HL-60/S4 treated with retinoic acid at 250 ng/mL for 4 days and 3 days (cell line): Measurements from ENCODE around the gene CSHL1.
"Not testable (repeated sequence)": the region's sequence is repeated elsewhere in the genome, so short reads cannot be mapped to it uniquely, and the experiment has no call there.

ENCODE experiments used
- in situ Hi-C: fragments of 300-500 bp; cut with MboI; formaldehyde crosslinking; loops from 2 replicates; pipeline ENCODE4 v1.7.0; 2022; ENCODE audit warnings: low sequenced_read_pairs

CSHL1 gene

DNA sequence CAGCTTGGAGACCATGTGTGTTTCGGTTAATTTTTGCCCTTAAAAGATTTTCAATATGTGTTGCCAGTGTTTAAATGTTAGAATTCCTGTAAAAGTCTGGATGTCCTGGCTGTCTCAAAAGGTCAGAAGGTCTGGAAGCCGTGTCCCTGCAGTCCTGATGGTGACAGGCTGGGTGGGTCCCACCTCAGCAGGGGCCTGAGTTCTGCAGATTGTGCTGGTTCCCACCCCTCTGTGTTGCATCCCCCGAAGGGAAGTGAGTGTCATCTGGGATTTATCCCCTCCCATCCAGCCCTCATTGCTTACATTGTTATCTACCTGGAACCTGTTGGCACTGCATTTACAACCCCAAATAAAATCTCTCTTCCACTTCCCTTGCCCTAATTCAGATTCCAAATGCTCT lies 17.0 kb downstream of the CSHL1 start:
- in situ Hi-C loops: not testable (repeated sequence)

DNA sequence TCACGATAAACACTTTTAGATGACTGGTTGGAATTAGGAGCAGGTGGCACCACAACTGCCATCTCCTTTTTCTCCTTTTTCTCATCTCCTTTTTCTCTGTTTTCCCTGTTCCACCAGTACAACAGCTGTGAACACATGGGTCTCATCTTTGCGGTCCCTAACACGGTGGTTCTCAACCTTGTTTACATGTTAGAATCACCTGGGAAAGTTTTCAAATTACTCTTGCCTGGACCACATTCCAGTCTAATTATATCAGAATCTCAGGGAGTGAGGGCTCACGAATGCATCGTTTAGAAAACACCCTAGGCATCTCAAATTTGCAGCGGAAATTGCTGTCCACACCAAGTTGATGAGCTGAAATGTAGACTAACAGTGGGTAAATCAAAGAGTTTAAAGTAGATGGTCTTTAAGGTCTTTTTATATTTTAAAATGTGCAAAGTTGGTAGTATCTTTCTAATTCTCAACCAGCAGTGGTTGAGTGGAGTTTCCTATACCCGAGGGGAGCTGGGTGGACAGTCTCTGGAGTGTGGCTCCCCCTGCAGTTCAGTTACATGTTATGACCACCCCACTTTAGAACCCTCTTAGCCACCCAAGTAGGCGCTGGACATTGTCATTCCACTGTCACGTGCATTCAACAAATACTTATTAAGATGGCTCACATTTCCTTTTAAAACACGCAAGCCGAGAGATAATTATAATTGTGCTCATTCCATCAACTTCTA lies 18.6 kb downstream of the CSHL1 start:
- in situ Hi-C loops: not testable (repeated sequence)

DNA sequence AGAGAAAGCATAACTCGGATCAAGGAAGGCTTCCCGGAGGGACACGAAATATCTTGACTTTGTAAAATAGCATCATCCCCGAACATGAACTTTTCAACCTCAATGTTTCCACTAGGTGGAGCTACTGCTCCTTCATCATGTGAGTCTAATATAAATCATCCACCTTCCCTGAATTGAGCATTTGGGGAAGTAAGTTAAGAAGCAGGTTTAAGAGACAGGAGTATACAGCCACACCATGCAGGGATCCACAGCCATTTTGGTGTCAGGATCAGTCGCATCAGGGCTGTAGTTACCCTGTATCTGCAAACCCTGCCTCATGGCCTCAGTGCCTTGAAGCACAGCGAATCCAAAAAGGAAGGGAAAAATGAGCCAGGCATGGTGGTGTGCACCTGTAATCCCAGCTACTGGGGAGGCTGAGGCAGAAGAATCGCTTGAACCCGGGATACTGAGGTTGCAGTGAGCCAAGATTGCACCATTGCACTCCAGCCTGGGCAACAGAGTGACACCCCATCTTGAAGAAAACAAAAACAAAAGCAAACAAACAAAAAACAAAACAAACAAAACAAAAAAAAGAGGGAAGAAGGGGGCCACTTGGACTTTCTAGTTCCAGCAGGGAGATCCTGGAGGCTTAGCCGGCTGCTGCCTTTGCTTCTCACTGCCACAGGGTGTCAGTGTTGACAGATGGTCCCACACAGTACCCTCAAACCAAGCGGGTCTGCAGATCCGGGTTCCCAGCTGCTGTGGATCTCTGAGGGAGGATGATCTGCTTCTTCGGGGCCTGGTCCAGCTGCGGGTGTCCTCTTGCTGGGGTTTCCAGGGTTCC lies 21.8 kb downstream of the CSHL1 start:
- in situ Hi-C loops: not testable (repeated sequence)

DNA sequence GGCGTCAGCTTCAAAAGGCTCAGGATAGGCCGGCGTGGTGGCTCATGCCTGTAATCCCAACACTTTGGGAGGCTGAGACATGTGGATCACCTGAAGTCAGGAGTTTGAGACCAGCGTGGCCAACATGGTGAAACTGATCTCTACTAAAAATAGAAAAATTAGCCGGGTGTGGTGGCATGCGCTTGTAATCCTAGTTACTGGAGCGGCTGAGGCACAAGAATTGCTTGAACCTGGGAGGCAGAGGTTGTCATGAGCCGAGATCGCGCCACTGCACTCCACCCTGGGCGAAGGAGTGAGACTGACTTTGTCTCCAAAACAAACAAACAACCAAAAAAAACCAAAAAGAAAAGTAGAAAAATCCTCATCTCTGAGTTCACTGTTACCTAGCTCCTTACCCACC lies 25.9 kb downstream of the CSHL1 start:
- in situ Hi-C loops: not testable (repeated sequence)

DNA sequence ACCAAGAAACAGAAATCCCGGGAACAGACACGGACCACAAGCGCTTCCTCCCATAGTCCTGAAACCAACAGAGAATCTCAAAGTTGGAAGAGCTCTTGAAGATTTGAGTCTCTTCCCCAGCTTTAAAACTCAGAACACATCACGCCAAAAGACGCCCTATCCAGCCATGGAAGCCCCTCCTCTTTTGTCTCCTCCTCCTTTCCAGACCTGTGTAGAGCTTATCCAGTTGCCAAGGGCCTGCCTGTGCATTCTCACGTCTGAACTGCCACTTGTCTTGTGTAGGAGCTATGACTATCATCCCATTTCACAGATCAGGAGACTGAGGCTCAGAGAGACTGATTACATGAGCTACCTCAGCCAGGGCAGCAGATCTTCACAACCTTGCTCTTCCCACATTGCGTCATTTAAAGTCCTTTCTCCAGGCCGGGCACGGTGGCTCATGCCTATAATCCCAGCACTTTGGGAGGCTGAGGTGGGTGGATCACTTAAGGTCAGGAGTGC lies 28.4 kb downstream of the CSHL1 start:
- in situ Hi-C loops: not testable (repeated sequence)

DNA sequence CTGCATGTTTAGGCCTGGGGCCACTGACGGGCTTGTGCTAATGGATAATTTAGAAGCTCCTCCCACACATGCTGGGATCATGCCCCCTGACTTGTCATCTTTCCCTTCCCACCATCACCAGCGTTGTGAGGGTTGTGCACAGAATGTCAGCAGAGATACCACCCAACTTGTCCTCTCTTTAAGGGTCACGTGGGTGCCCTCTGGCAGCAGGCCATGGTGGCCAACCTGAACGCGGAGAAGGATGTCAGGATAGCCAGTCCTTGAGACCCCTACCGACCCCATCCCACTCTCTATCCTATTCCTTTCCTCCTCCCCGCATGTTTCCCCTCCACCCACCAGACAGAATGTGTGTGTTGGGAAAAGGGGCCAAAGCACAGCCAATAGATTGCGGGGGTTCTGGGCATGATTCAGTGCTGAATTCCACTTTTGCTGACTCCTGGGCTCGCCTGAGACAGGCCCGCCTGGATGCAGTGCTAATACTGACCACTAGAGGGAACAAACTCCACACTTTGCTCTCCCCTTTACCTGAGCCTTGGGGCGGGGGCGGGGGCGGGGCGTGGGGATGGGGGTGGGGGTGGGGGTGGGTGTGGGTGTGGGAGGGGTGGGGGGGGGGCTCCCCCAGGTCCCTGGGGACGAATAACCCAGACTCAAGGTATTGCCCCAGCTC lies 29.0 kb downstream of the CSHL1 start, which contains the start of gene GH2:
Gene GH2 (minus strand): TSS at position 10 of the 667 bp plus-strand sequence. CDS start 143 bp downstream, outside the sequence.
- in situ Hi-C loops: no loop called here

DNA sequence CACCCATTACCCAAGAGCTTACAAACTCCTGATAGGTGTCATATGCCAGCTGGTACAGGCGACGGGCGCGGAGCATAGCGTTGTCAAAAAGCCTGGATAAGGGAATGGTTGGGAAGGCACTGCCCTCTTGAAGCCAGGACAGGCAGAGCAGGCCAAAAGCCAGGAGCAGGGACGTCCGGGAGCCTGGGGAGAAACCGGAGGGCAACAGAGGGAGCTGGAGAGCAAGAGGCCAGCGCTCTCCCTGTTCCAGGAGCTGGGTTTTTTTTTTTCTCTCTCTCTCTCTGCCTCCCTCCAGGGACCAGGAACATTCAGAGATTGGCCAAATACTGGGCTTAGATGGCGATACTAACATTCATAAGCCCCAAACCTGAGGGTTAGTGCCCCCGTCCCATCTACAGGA lies 29.7 kb downstream of the CSHL1 start:
- in situ Hi-C loops: not testable (repeated sequence)

DNA sequence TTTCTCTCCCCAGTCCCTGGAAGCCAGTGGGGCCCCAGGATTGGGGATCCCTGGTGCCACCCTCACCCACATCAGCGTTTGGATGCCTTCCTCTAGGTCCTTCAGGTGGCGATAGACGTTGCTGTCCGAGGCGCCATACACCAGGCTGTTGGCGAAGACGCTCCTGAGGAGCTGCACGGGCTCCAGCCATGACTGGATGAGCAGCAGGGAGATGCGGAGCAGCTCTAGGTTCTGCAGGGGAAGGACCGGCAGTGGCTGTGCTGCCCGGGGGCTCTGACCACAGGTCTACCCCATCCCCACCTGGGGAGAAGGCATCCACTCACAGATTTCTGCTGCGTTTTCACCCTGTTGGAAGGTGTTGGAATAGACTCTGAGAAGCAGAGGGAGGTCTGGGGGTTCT lies 30.4 kb downstream of the CSHL1 start:
- in situ Hi-C loops: no loop called here

DNA sequence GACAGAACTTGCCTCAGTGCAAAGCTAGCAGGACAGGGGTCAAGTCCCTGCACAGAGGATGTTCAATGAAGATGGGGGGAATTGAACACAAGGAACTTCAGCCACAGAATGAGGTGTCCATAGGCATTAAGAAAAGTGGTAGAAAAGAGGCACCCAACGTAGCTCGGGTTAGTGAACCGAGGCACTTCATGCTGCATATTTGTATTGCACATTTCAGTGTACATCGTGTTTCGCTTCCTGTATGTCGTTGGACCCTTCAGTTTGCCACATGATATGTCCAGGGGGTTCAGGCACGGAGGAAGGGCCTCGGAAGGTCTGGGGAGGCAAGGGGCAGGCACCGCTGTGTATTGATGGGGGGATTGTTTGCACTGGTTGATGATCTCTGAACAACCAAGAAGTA lies 32.6 kb downstream of the CSHL1 start:
- in situ Hi-C loops: not testable (repeated sequence)

DNA sequence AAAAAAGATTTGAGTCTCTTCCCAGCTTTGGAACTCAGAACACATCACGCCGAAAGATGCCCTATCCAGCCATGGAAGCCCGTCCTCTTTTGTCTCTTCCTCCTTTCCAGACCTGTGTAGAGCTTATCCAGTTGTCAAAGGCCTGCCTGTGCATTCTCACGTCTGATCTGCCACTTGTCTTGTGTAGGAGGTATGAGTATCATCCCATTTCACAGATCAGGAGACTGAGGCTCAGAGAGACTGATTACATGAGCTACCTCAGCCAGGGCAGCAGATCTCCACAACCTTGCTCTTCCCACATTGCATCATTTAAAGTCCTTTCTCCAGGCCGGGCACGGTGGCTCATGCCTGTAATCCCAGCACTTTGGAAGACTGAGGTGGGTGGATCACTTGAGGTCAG lies 36.4 kb downstream of the CSHL1 start:
- in situ Hi-C loops: not testable (repeated sequence)

DNA sequence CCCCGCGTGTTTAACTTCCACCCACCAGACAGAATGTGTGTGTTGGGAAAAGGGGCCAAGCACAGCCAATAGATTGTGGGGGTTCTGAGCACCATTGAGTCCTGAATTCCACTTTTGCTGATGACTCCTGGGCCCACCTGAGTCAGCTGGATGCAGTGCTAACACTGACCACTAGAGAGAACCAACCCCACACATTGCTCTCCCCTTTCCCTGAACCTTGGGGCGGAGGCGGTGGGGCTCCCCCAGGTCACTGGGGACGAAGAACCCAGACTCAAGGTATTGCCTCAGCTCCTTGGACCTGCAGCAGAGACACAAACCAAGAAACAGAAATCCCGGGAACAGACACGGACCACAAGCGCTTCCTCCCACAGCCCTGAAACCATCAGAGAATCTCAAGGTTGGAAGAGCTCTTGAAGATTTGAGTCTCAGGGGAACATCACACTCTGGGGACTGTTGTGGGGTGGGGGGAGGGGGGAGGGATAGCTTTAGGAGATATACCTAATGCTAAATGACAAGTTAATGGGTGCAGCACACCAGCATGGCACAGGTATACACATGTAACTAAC lies 36.9 kb downstream of the CSHL1 start:
- in situ Hi-C loops: not testable (repeated sequence)

DNA sequence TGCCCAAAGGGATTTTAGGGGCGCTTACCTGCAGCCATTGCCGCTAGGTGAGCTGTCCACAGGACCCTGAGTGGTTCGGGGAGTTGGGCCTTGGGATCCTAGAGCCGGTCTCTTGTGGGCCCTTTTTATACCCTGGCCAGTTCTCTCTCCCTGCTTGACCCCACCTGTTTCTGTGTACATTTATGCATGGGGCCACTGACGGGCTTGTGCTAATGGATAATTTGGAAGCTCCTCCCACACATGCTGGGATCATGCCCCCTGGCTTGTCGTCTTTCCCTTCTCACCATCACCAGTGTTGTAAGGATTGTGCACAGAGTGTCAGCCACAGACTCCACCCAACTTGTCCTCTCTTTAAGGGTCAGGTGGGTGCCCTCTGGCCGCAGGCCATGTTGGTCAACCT lies 37.5 kb downstream of the CSHL1 start, which contains the start of gene CSH2:
Gene CSH2 (minus strand): TSS at position 101 of the 400 bp plus-strand sequence. CDS start 63 bp downstream, at position 38.
- in situ Hi-C loops: not testable (repeated sequence)

DNA sequence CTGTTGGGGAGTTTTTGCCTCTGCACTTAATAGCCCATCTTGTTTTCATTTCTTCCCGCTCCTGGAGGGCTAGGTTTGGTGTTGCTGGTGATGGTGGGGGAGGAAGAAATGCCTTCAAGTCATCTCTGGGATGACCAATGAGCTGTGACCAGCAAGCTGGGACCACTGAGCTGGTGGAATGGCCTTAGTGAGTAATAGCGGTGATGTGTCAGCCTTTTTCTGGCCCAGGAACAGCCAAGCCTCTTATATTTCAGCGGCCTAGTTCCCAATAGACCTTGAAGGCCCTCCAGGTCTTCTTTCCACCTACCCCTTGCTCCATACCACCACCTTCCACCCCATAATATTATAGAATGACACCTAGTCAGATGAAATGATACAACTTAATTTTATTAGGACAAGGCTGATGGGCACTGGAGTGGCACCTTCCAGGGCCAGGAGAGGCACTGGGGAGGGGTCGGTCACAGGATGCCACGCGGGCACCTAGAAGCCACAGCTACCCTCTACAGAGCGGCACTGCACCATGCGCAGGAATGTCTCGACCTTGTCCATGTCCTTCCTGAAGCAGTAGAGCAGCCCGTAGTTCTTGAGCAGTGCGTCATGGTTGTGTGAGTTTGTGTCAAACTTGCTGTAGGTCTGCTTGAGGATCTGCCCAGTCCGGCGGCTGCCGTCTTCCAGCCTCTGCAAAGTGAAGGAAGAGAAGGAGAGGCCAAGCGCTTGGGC lies 39.3 kb downstream of the CSHL1 start:
- in situ Hi-C loops: not testable (repeated sequence)

DNA sequence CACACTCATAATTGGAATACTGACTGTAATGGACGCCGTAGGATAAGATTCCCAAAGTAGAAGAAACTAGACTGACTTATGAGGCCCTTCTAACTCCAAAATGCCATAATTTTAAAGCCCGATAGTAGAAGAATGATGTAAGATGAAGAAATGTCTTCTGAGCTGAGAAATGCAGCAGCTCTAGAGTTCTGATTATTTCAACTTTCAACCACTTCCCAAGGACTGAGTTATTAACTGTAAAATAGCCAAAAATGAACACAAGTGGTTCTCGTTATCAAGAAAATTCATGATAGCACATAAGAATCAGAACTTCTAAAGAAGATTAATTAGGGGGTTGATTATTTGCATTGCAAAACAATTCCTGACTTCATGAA lies 40.8 kb downstream of the CSHL1 start:
- in situ Hi-C loops: not testable (repeated sequence)

DNA sequence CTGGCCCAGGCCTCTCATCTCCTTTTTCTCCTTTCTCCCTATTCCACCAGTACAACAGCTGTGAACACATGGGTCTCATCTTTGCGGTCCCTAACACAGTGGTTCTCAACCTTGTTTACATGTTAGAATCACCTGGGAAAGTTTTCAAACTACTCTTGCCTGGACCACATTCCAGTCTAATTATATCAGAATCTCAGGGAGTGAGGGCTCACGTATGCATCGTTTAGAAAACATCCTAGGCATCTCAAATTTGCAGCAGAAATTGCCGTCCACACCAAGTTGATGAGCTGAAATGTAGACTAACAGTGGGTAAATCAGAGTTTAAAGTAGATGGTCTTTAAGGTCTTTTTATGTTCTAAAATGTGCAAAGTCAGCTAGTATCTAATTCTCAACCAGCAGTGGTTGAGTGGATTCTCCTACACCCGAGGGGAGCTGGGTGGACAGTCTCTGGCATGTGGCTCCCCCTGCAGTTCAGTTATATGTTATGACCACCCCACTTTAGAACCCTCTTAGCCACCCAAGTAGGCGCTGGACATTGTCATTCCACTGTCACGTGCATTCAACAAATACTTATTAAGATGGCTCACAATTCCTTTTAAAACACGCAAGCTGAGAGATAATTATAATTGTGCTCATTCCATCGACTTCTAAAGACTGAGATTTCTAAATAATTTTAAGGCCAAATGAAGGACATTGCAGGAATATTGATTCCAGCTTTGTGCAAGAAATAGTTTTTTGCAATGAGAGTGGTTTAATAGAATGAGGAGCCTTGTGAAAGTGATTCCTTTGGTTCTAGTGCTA lies 41.4 kb downstream of the CSHL1 start:
- in situ Hi-C loops: not testable (repeated sequence)

DNA sequence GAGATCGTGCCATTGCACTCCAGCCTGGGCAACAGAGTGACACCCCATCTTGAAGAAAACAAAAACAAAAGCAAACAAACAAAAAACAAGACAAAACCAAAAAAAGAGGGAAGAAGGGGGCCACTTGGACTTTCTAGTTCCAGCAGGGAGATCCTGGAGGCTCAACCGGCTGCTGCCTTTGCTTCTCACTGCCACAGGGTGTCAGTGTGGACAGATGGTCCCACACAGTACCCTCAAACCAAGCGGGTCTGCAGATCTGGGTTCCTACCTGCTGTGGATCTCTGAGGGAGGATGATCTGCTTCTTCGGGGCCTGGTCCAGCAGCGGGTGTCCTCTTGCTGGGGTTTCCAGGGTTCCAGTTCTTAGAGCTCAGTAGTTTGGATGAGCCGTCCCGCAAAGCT lies 44.4 kb downstream of the CSHL1 start:
- in situ Hi-C loops: not testable (repeated sequence)
